Esophagus muscularis mucosa (tissue), 4 donors: Measurements from ENCODE around the gene TSSK2.

Source experiments
- EP300 ChIP-seq: sonication (generic); formaldehyde crosslinking; IDR thresholded peaks from one replicate; pipeline ENCODE4 v1.6.1; 2017; ENCODE audit warnings: antibody characterized with exemption
- POLR2A ChIP-seq: fragments of 450-650 bp; IDR thresholded peaks from one replicate; pipeline ENCODE4 v1.6.1; 2017; ENCODE audit warnings: antibody characterized with exemption, moderate library complexity, mild to moderate bottlenecking, low read depth
- POLR2AphosphoS5 ChIP-seq, 2 donors: sonication (generic); formaldehyde crosslinking; IDR thresholded peaks; one replicate each; pipeline ENCODE4 v1.6.1; 2017; ENCODE audit warnings: antibody characterized with exemption in 2 of 2
- TF ChIP-seq, protein P1 (sequence below), 3 experiments: fragments of 200-600 bp in 2 of 3; fragments of 450-650 bp in 1 of 3; sonication (generic) in 2 of 3; IDR thresholded peaks; one replicate each; pipeline ENCODE4 v1.5.1; 2017 to 2019; ENCODE audit warnings: antibody characterized with exemption in 3 of 3, mild to moderate bottlenecking in 2 of 3, moderate library complexity in 1 of 3

GRCh38 chr22:19151329-19152191, 20.5 kb downstream of the TSSK2 start:
- TF ChIP-seq, protein P1, sequence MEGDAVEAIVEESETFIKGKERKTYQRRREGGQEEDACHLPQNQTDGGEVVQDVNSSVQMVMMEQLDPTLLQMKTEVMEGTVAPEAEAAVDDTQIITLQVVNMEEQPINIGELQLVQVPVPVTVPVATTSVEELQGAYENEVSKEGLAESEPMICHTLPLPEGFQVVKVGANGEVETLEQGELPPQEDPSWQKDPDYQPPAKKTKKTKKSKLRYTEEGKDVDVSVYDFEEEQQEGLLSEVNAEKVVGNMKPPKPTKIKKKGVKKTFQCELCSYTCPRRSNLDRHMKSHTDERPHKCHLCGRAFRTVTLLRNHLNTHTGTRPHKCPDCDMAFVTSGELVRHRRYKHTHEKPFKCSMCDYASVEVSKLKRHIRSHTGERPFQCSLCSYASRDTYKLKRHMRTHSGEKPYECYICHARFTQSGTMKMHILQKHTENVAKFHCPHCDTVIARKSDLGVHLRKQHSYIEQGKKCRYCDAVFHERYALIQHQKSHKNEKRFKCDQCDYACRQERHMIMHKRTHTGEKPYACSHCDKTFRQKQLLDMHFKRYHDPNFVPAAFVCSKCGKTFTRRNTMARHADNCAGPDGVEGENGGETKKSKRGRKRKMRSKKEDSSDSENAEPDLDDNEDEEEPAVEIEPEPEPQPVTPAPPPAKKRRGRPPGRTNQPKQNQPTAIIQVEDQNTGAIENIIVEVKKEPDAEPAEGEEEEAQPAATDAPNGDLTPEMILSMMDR (IDR thresholded peaks at IDR 0.05) = no peak
- TF ChIP-seq POLR2A (no peak), EP300 (no peak), POLR2AphosphoS5 (IDR thresholded peaks at IDR 0.05) (no peak)
